WTC11 (cell line): ENCODE results near the gene CPA4. TPM values are rescaled to one million over a fixed set of nuclear protein-coding genes. Genes with fewer than 3 reads are reported as not detected.

Experiments
- ATAC-seq: fragments of 200-7000 bp; cut with Tn5 transposase; 2 replicates; pipeline ENCODE4 v1.10.0; 2021; ENCODE audit warnings: mild to moderate bottlenecking, moderate library complexity
- CTCF ChIA-PET: fragments of 300-600 bp; sonication (Branson Sonifier 250); formaldehyde crosslinking; loops from one replicate; lab custom pipeline; 2021; ENCODE audit warnings: antibody characterized with exemption; lab: Charles Lee
- POLR2A ChIA-PET: fragments of 350-600 bp; sonication (Branson Sonifier 250); formaldehyde crosslinking; loops from one replicate; lab custom pipeline; 2021; ENCODE audit warnings: antibody characterized with exemption; lab: Charles Lee
- DNase-seq: peaks from one replicate; pipeline ENCODE4 v3.0.0; 2021; ENCODE audit warnings: low spot score
- H3K27ac Mint-ChIP-seq: 2 replicates; pipeline ENCODE4 v1.8.0; 2021; ENCODE audit warnings: mixed read lengths
- H3K27me3 Mint-ChIP-seq: 2 replicates; pipeline ENCODE4 v1.8.0; 2021; ENCODE audit warnings: low read depth, mild to moderate bottlenecking, moderate library complexity, mixed read lengths
- H3K36me3 Mint-ChIP-seq: 2 replicates; pipeline ENCODE4 v1.8.0; 2021; ENCODE audit warnings: mixed read lengths
- H3K4me1 Mint-ChIP-seq: 2 replicates; pipeline ENCODE4 v1.8.0; 2022; ENCODE audit warnings: mixed read lengths
- H3K4me3 Mint-ChIP-seq: 2 replicates; pipeline ENCODE4 v1.8.0; 2021; ENCODE audit warnings: mild to moderate bottlenecking, moderate library complexity, mixed read lengths
- H3K9me3 Mint-ChIP-seq: 2 replicates; pipeline ENCODE4 v1.8.0; 2021; ENCODE audit warnings: mixed read lengths
- AR ChIP-seq: fragments of 250-450 bp; sonication (Bioruptor Pico); IDR thresholded peaks from 2 replicates; pipeline ENCODE4 v1.9.0; 2021; ENCODE audit warnings: mild to moderate bottlenecking
- ATF3 ChIP-seq: sonication (generic); formaldehyde crosslinking; conservative IDR thresholded peaks from 2 replicates; pipeline ENCODE4 v1.8.1; 2022; ENCODE audit warnings: mild to moderate bottlenecking, missing genetic modification reagents
- ATF6 ChIP-seq: sonication (generic); formaldehyde crosslinking; IDR thresholded peaks from 2 replicates; pipeline ENCODE4 v1.8.1; 2023; ENCODE audit warnings: mild to moderate bottlenecking, missing genetic modification reagents
- CTCF ChIP-seq: fragments of 200-600 bp; IDR thresholded peaks from 2 replicates; pipeline ENCODE4 v1.8.0; 2022; ENCODE audit warnings: antibody characterized with exemption
- E2F4 ChIP-seq: sonication (generic); formaldehyde crosslinking; IDR thresholded peaks from 2 replicates; pipeline ENCODE4 v1.8.1; 2022; ENCODE audit warnings: low read depth, mild to moderate bottlenecking, moderate library complexity, missing genetic modification reagents, borderline replicate concordance
- JUN ChIP-seq: sonication (generic); formaldehyde crosslinking; IDR thresholded peaks from 2 replicates; pipeline ENCODE4 v1.8.0; 2023; ENCODE audit warnings: mild to moderate bottlenecking, missing genetic modification reagents
- MAX ChIP-seq: sonication (generic); formaldehyde crosslinking; IDR thresholded peaks from 2 replicates; pipeline ENCODE4 v1.8.0; 2022; ENCODE audit warnings: mild to moderate bottlenecking, missing genetic modification reagents
- NFE2L1 ChIP-seq: sonication (generic); formaldehyde crosslinking; IDR thresholded peaks from 2 replicates; pipeline ENCODE4 v1.8.1; 2023; ENCODE audit warnings: missing genetic modification reagents
- NR2C2 ChIP-seq: sonication (generic); formaldehyde crosslinking; IDR thresholded peaks from 2 replicates; pipeline ENCODE4 v1.8.0; 2022; ENCODE audit warnings: mild to moderate bottlenecking, missing genetic modification reagents
- RELA ChIP-seq: sonication (generic); formaldehyde crosslinking; IDR thresholded peaks from 2 replicates; pipeline ENCODE4 v1.8.1; 2022; ENCODE audit warnings: missing genetic modification reagents, mild to moderate bottlenecking, borderline replicate concordance
- SMAD4 ChIP-seq: sonication (generic); formaldehyde crosslinking; IDR thresholded peaks from 2 replicates; pipeline ENCODE4 v1.8.0; 2022; ENCODE audit warnings: mild to moderate bottlenecking, missing genetic modification reagents
- SOX15 ChIP-seq: fragments of 250-450 bp; sonication (Bioruptor Pico); IDR thresholded peaks from 2 replicates; pipeline ENCODE4 v1.9.0; 2021; ENCODE audit warnings: mild to moderate bottlenecking
- SP1 ChIP-seq: sonication (generic); formaldehyde crosslinking; conservative IDR thresholded peaks from 2 replicates; pipeline ENCODE4 v1.8.1; 2022; ENCODE audit warnings: missing genetic modification reagents
- STAT6 ChIP-seq: sonication (generic); formaldehyde crosslinking; conservative IDR thresholded peaks from 2 replicates; pipeline ENCODE4 v1.8.1; 2023; ENCODE audit warnings: mild to moderate bottlenecking, low read depth, missing genetic modification reagents, moderate library complexity
- TEAD1 ChIP-seq: sonication (generic); formaldehyde crosslinking; IDR thresholded peaks from 2 replicates; pipeline ENCODE4 v1.8.0; 2022; ENCODE audit warnings: mild to moderate bottlenecking, missing genetic modification reagents
- ZMAT4 ChIP-seq: fragments of 250-450 bp; sonication (Bioruptor Pico); IDR thresholded peaks from 2 replicates; pipeline ENCODE4 v1.9.0; 2021; ENCODE audit warnings: mild to moderate bottlenecking
- ZNF281 ChIP-seq: sonication (generic); formaldehyde crosslinking; IDR thresholded peaks from 2 replicates; pipeline ENCODE4 v1.8.0; 2023; ENCODE audit warnings: mild to moderate bottlenecking, missing genetic modification reagents
- total RNA-seq: library from RNA; stranded (reverse); gene quantifications from 3 replicates; pipeline ENCODE4 v1.2.3, GENCODE V29; 2021

Gene CPA4
- total RNA-seq, 1 experiment from 2014 or later: not detected

- TF ChIP-seq ATF3 (CRISPR knock-in tag): no peak
- TF ChIP-seq ZMAT4: no peak
- TF ChIP-seq JUN (CRISPR knock-in tag): no peak
- TF ChIP-seq E2F4 (CRISPR knock-in tag): no peak
- no peak for TF ChIP-seq NR2C2
- no peak for TF ChIP-seq SP1
Measured at GRCh38 chr7:130290745-130291144, 2.2 kb upstream of the CPA4 start (continued).

GRCh38 chr7:130293521-130293920 lies 560 bp downstream of the CPA4 start:
- no peaks in the 10 kb centered on the region; the same call in 1 of the 2 replicates for H3K27me3 Mint-ChIP-seq

More at GRCh38 chr7:130293521-130293920, 560 bp downstream of the CPA4 start:
- H3K9me3 Mint-ChIP-seq: no peaks in the 10 kb centered on the region
- H3K4me1 Mint-ChIP-seq: 0 out of 2 replicates have a peak, but pooled peaks cover 3% of the 10 kb centered on the region
- ChIA-PET POLR2A (no interaction called here), CTCF (interaction anchor here (0.7 to 1.6 kb wide), 3 partner anchors 16 to 88 kb away, joined by 3 to 4 read pairs (median 3); no protein-coding TSS in a partner anchor)
- H3K4me3 Mint-ChIP-seq: no peak overlapping the region
- TF ChIP-seq ATF3 (CRISPR knock-in tag) (no peak), AR (CRISPR knock-in tag) (no peak), TEAD1 (no peak), STAT6 (CRISPR knock-in tag) (no peak), NFE2L1 (no peak), CTCF (no peak), ATF6 (CRISPR knock-in tag) (no peak), MAX (CRISPR knock-in tag) (no peak), RELA (CRISPR knock-in tag) (no peak), SOX15 (CRISPR knock-in tag) (no peak), ZNF281 (CRISPR knock-in tag) (no peak), SMAD4 (CRISPR knock-in tag) (no peak)
- DNase-seq: no peak
- ATAC-seq: no peak
- no peaks in the 10 kb centered on the region for H3K36me3 Mint-ChIP-seq
- no peak overlapping the region for H3K27ac Mint-ChIP-seq
